GM12864 (cell line): Measurements from ENCODE around the gene NLRP9.

ENCODE experiments used
- DNase-seq: peaks from one replicate; pipeline ENCODE4 v3.0.0-alpha.2; 2011; ENCODE audit warnings: low read depth
- H3K4me3 ChIP-seq: 2 replicates; pipeline ENCODE4 v1.5.1; 2011; ENCODE audit warnings: mild to moderate bottlenecking, low read depth, low read length, control low read depth
- CTCF ChIP-seq: IDR thresholded peaks from 2 replicates; pipeline ENCODE4 v1.5.1; 2011; ENCODE audit warnings: low read depth, mild to moderate bottlenecking, moderate library complexity, low read length, control low read depth, inconsistent platforms; ENCODE audit errors: missing control alignments

NLRP9 gene

GRCh38 chr19:55679343-55680257, 58.6 kb downstream of the NLRP9 start:
- no peak for TF ChIP-seq CTCF

DNA sequence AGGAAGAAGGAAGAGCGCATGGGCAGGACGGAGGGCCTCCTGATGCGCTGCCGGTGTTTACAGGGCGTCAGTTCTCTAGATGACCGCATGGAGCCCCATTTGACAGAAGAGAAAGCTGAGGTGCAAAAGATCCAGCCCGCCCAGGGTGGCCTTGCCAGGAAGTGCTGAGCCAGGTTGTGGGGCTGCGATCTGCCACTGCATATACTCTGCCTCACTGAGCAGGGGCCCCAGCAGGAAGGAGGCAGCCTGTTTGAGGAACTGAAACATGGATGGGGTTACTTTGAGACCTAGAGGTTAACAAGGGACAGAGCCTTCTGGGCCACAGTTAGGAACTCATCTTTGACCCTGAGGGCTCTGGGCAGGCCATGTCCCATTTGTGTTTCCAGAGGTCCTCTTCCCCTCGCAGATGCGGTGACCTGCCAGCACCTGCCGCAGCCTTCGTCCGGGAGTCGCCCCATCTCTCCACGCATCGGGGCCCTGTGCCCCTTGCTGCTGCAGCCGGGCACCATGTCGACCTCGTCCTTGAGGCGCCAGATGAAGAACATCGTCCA, 60.0 kb downstream of the NLRP9 start:
- peak; percentile 94 for DNase-seq
- H3K4me3 ChIP-seq = peak overlapping the region; percentile 75
- peak; percentile 56 for TF ChIP-seq CTCF

More at GRCh38 chr19:55679343-55680257, 58.6 kb downstream of the NLRP9 start:
- peak overlapping the region; percentile 38 for H3K4me3 ChIP-seq
- DNase-seq = no peak

DNA sequence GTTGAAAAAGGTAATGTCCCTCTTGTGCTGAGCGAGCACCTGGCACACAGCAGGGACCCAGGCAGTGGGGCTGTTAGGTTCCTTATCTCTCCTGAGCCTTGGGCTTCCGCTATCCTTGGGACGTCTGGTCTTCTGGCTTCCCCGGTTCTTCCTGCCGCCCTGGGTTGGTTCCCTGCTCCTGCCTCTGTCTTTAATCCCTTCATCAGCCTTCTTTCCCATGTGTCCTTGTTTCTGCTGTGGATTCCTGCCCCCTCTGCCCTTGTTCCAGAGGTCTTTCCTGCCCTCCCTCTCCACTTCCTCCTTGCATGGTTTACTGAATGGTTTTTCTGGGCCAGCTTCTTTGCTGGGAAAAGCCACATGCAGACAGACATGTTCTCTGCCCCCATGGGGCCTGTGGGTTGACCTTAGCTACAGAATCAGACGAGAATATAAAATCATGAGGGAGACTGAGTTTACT, 60.6 kb downstream of the NLRP9 start:
- no peak for DNase-seq
- TF ChIP-seq CTCF = no peak
- peak overlapping the region; percentile 75 for H3K4me3 ChIP-seq

- peak overlapping the region; percentile 75 for H3K4me3 ChIP-seq
- DNase-seq = no peak
- TF ChIP-seq CTCF = no peak
Observed at GRCh38 chr19:55676889-55677505, 61.2 kb downstream of the NLRP9 start.

GRCh38 chr19:55676383-55676782, 61.8 kb downstream of the NLRP9 start:
- no peak for TF ChIP-seq CTCF
- no peak for DNase-seq
- H3K4me3 ChIP-seq = peak overlapping the region; percentile 75

DNA sequence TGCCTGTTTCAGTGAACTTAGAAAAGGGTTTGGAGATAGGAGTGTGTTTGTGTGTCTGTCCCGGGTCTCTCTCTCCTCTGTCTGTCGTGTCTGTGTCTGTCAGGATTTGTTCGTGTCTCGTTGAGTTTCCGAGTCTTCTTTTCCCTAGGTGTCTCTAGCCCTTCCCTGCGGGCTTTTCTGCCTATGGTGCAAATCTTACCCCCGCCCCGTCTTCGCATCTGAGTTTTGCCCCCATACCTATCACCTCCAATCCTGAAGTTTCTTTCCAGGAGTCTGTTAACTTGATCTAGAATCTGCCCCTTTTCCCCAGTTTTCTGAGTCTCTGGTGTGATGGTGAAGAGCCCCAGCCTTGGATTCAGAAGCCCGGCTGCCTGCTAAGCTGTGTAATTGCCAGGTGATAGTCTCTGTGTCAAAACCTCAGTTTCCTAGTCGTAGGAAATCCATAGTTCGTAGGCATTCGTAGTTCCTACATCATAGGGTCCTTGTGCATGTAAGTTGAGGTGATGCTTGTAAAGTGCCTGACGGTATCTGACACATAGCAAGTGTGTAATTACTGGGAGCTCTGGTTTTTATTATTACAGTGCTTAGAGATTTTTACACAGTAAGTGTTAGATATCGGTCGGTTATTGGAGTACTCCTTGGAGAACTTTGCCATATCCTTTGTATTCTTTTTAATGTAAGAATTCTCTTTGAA, 62.4 kb downstream of the NLRP9 start:
- no peak for DNase-seq
- TF ChIP-seq CTCF = no peak
- peak overlapping the region; percentile 75 for H3K4me3 ChIP-seq
